HepG2 (cell line): ENCODE measurements around the gene STAP2. TPM values are rescaled to one million over a fixed set of nuclear protein-coding genes. Genes with fewer than 3 reads are reported as not detected.

Experiments used
- ATAC-seq: fragments of 200-7000 bp; cut with Tn5 transposase; 3 replicates; pipeline ENCODE4 v1.9.1; 2020; ENCODE audit warnings: mild to moderate bottlenecking, moderate library complexity
- BruUV-seq: library from RNA; stranded (reverse); fragments of 400-500 nt; replicated peaks from 2 replicates; lab custom pipeline; 2021; lab: Mats Ljungman, UMichigan
- CTCF ChIA-PET: fragments of 300-600 bp; formaldehyde crosslinking; extraction: SDS; loops from one replicate; lab custom pipeline; 2021; ENCODE audit warnings: low total read pairs, inconsistent platforms, low intra/inter-chr PET ratio; lab: Yijun Ruan, JAX
- POLR2A ChIA-PET: fragments of 350-600 bp; sonication (Branson Sonifier 250); formaldehyde crosslinking; loops from one replicate; lab custom pipeline; 2020; ENCODE audit warnings: antibody characterized with exemption, inconsistent platforms; lab: Yijun Ruan, JAX
- DNase-seq: peaks from one replicate; pipeline ENCODE4 v3.0.0-alpha.2; 2015; ENCODE audit warnings: low spot score
- FAIRE-seq: peaks from 3 replicates; lab custom pipeline; 2011; peaks lifted over from hg19 to GRCh38; lab: Jason Lieb, UNC
- H2AFZ ChIP-seq: one replicate; pipeline ENCODE4 v1.6.1; 2011; ENCODE audit warnings: low read length, inconsistent platforms
- H3K27ac ChIP-seq: fragments of 300-600 bp; 3 replicates; pipeline ENCODE4 v1.8.0; 2011; ENCODE audit warnings: mixed run types, mild to moderate bottlenecking, mixed read lengths, low read length, inconsistent platforms; ENCODE audit not compliant: insufficient read depth; ENCODE audit errors: extremely low read length
- H3K27me3 ChIP-seq, 2 experiments: fragments of 200-600 bp in 1 of 2; 2 replicates in 1 of 2; 3 replicates in 1 of 2; pipeline versions ENCODE4 v1.6.0 to v1.8.0; 2011; ENCODE audit warnings: low read length in 2 of 2, mild to moderate bottlenecking in 2 of 2, moderate library complexity in 2 of 2, inconsistent platforms in 1 of 2; ENCODE audit not compliant: insufficient read depth in 2 of 2, control insufficient read depth in 1 of 2
- H3K36me3 ChIP-seq, 2 experiments: fragments of 200-600 bp in 1 of 2; replicated peaks in 1 of 2; 2 replicates in 1 of 2; 3 replicates in 1 of 2; pipeline versions ENCODE4 v1.5.1 to v1.8.0; 2011; ENCODE audit warnings: low read length in 2 of 2, inconsistent platforms in 1 of 2; ENCODE audit not compliant: insufficient read depth in 2 of 2, control insufficient read depth in 1 of 2
- H3K4me1 ChIP-seq: 2 replicates; pipeline ENCODE4 v1.5.1; 2012; ENCODE audit warnings: low read length, inconsistent platforms; ENCODE audit not compliant: insufficient read depth
- H3K4me2 ChIP-seq: 2 replicates; pipeline ENCODE4 v1.6.0; 2011; ENCODE audit warnings: low read depth, low read length, inconsistent platforms
- H3K4me3 ChIP-seq, 3 experiments: fragments of 200-600 bp in 1 of 3; sonication (generic), shearing (Covaris generic) in 1 of 3; replicated peaks in 1 of 3; 2 replicates each; pipeline ENCODE4 v1.5.1; 2011 to 2016; ENCODE audit warnings: low read length in 3 of 3, inconsistent platforms in 2 of 3, low read depth in 2 of 3, mild to moderate bottlenecking in 2 of 3, control low read depth in 1 of 3, mixed read lengths in 1 of 3; ENCODE audit not compliant: insufficient read depth in 1 of 3
- H3K79me2 ChIP-seq: one replicate; pipeline ENCODE4 v1.6.1; 2011; ENCODE audit warnings: low read length, inconsistent platforms; ENCODE audit not compliant: insufficient read depth
- H3K9ac ChIP-seq: 2 replicates; pipeline ENCODE4 v1.6.0; 2011; ENCODE audit warnings: mild to moderate bottlenecking, low read depth, low read length, inconsistent platforms; ENCODE audit not compliant: insufficient read depth
- H3K9me3 ChIP-seq: 2 replicates; pipeline ENCODE4 v1.5.1; 2012; ENCODE audit warnings: mild to moderate bottlenecking, low read length
- H4K20me1 ChIP-seq: 2 replicates; pipeline ENCODE4 v1.6.0; 2011; ENCODE audit warnings: inconsistent platforms, mild to moderate bottlenecking, low read length, moderate library complexity; ENCODE audit not compliant: insufficient read depth
- HNRNPL ChIP-seq: fragments of 200-400 bp; formaldehyde crosslinking; IDR thresholded peaks from 2 replicates; pipeline ENCODE4 v1.6.1; 2017; ENCODE audit warnings: mild to moderate bottlenecking, low read depth, low read length
- MAFF ChIP-seq: IDR thresholded peaks from 2 replicates; pipeline ENCODE4 v1.6.1; 2011; ENCODE audit warnings: low read depth, low read length, improper control_type of control experiment
- MAFK ChIP-seq, 2 experiments: IDR thresholded peaks in 1 of 2; conservative IDR thresholded peaks in 1 of 2; 2 replicates each; pipeline ENCODE4 v1.6.1; 2011; ENCODE audit warnings: improper control_type of control experiment in 2 of 2, low read length in 2 of 2
- MXI1 ChIP-seq: IDR thresholded peaks from 3 replicates; pipeline ENCODE4 v1.6.1; 2012; ENCODE audit warnings: low read depth, low read length, inconsistent platforms, borderline replicate concordance
- TEAD3 ChIP-seq: optimal IDR thresholded peaks from 2 replicates; pipeline ENCODE3; 2016; ENCODE audit warnings: borderline replicate concordance
- U2AF2 ChIP-seq: fragments of 200-400 bp; formaldehyde crosslinking; IDR thresholded peaks from 2 replicates; pipeline ENCODE4 v1.6.1; 2017; ENCODE audit warnings: low read depth, mild to moderate bottlenecking, low read length
- ZNF121 ChIP-seq: sonication (generic); formaldehyde crosslinking; IDR thresholded peaks from 2 replicates; pipeline ENCODE4 v1.5.0; 2020; ENCODE audit warnings: mild to moderate bottlenecking, missing genetic modification reagents
- WGBS: methylation state at CpG from one replicate; pipeline ENCODE4 v1.1.6; 2017; ENCODE audit warnings: low lambda C conversion rate; 5-methylcytosine and 5-hydroxymethylcytosine counted together
- in situ Hi-C: cut with HindIII; loops from 2 replicates; pipeline ENCODE4 v1.10.0; 2017; ENCODE audit warnings: low pct_unique_long_range_greater_than_20kb; ENCODE audit not compliant: extremely low pct_ligation_motif_present
- intact Hi-C: fragments of 100-400 bp; cut with micrococcal nuclease; formaldehyde crosslinking; loops from one replicate; pipeline ENCODE4 v1.10.0; 2022; ENCODE audit not compliant: unreplicated experiment
- polyA plus RNA-seq, 8 experiments: library from polyadenylated mRNA; depleted of rRNA in 3 of 8; stranded (reverse) in 7 of 8; unstranded in 1 of 8; fragments of >200 nt; fragmentation: Illumina TruSeq in 4 of 8; extraction: Trizol in 4 of 8; gene quantifications; 2 replicates each; pipeline versions ENCODE4 v1.2.1 to v1.2.3, GENCODE V29; 2011 to 2016; ENCODE audit warnings: low read depth in 4 of 8, missing spikeins in 1 of 8, mixed read lengths in 1 of 8; ENCODE audit not compliant: insufficient read depth in 1 of 8
- total RNA-seq, 5 experiments: library from RNA; depleted of rRNA; stranded (reverse); fragments of >200 nt; fragmentation: Illumina TruSeq; extraction: Trizol; gene quantifications; 2 replicates each; pipeline ENCODE4 v1.2.3, GENCODE V29; 2016; ENCODE audit warnings: low read depth in 1 of 5

Gene STAP2
- total and polyA plus RNA-seq, 2 of the 13 experiments (the other 11 are each of a cell fraction or from before 2014, with no cell fraction given) = 39.0 to 43.7 TPM

- Histone ChIP-seq H3K79me2 (peaks cover 82% of the 10 kb centered on the region), H3K36me3 (peaks cover 11 to 24% of the 10 kb centered on the region in 2 experiments), H3K27me3 (no peaks in the 10 kb centered on the region; a peak in 1 of 5 replicates), H4K20me1 (peaks cover 20% of the 10 kb centered on the region; the same call in 1 of the 2 replicates), H3K27ac (peak overlapping the region; percentile 65), H3K4me1 (peaks cover 58% of the 10 kb centered on the region), H3K4me2 (no peak overlapping the region; the same call in 1 of the 2 replicates), H3K9ac (0 out of 2 replicates have a peak overlapping the region, but pooled peaks have one; percentile 38), H2AFZ (no peak overlapping the region), H3K9me3 (no peaks in the 10 kb centered on the region), H3K4me3 (peak overlapping the region in 1 of 3 experiments; percentile 31; a peak in 1 of 6 replicates)
- CTCF ChIA-PET = interaction anchor here (0.6 kb wide), 1 partner anchor 17 kb away, joined by 3 read pairs; no protein-coding TSS in a partner anchor
- DNase-seq (no peak), FAIRE-seq (no peak), ATAC-seq (peak; percentile 6; the same call in 2 of the 3 replicates)
- BruUV-seq = no TSS peak
- intact Hi-C loops = no loop called here
- in situ Hi-C loops = no loop called here
- peak; percentile 62 to 72 for TF ChIP-seq MAFK (conservative IDR thresholded peaks at IDR 0.05 in 1 of 2, IDR thresholded peaks at IDR 0.05 in 1 of 2; ENCODE audit: low read length in 2 of 2)
- no peak for TF ChIP-seq U2AF2
- TF ChIP-seq ZNF121 (CRISPR knock-in tag) = 0 out of 2 replicates have a peak, but pooled peaks have one; percentile 51
- 0 out of 2 replicates have a peak, but pooled peaks have one; percentile 64 for TF ChIP-seq HNRNPL
- TF ChIP-seq MAFF = peak; percentile 55; the same call in 1 of the 2 replicates
- 0 out of 3 replicates have a peak, but pooled peaks have one; percentile 21 for TF ChIP-seq MXI1
- no peak for TF ChIP-seq TEAD3 (CRISPR knock-in tag)
- POLR2A ChIA-PET = interaction anchor here (2.6 kb wide), 1 partner anchor 11 kb away, joined by 19 read pairs; no protein-coding TSS in a partner anchor
- 87% methylated on average over 12 of the region's 13 CpGs for WGBS
These were observed 47.6 kb upstream of the STAP2 start for GRCh38 chr19:4386041-4386782.
